Neural cell (in vitro differentiated cells): ENCODE results near the gene LARGE1. TPM values are rescaled to one million over a fixed set of nuclear protein-coding genes. Genes with fewer than 3 reads are reported as not detected.

Experiments
- H2AFZ ChIP-seq: fragments of 200-600, 300-800 bp; sonication (generic), shearing (Covaris generic); 2 replicates; pipeline ENCODE4 v1.6.0; 2014; ENCODE audit warnings: low read depth, mild to moderate bottlenecking, antibody characterized with exemption, low read length, moderate library complexity
- H3F3A ChIP-seq: fragments of 200-600 bp; shearing (Covaris generic); 2 replicates; pipeline ENCODE4 v1.6.1; 2016; ENCODE audit warnings: mild to moderate bottlenecking, moderate library complexity, mixed read lengths, antibody characterized with exemption, low read length; ENCODE audit not compliant: insufficient read depth, poor library complexity, severe bottlenecking
- H3K27ac ChIP-seq: fragments of 200-600, 300-800 bp; sonication (generic), shearing (Covaris generic); 2 replicates; pipeline ENCODE4 v1.5.1; 2014; ENCODE audit warnings: mild to moderate bottlenecking, low read length, moderate library complexity
- H3K27me3 ChIP-seq: fragments of 300-800, 200-600 bp; sonication (generic), shearing (Covaris generic); 2 replicates; pipeline ENCODE4 v1.6.0; 2014; ENCODE audit warnings: mild to moderate bottlenecking, low read depth, low read length, moderate library complexity; ENCODE audit not compliant: insufficient read depth
- H3K36me3 ChIP-seq: fragments of 300-800, 200-600 bp; sonication (generic), shearing (Covaris generic); 2 replicates; pipeline ENCODE4 v1.5.1; 2014; ENCODE audit warnings: mild to moderate bottlenecking, antibody characterized with exemption, low read length, moderate library complexity; ENCODE audit not compliant: insufficient read depth
- H3K4me2 ChIP-seq: fragments of 300-800, 200-600 bp; sonication (generic), shearing (Covaris generic); 2 replicates; pipeline ENCODE4 v1.6.0; 2014; ENCODE audit warnings: mild to moderate bottlenecking, low read length
- H3K4me3 ChIP-seq: fragments of 300-800, 200-600 bp; sonication (generic), shearing (Covaris generic); 2 replicates; pipeline ENCODE4 v1.5.1; 2014; ENCODE audit warnings: mild to moderate bottlenecking, low read length, moderate library complexity
- H3K79me2 ChIP-seq: fragments of 200-600 bp; shearing (Covaris generic); replicated peaks from 2 replicates; pipeline ENCODE4 v1.6.0; 2014; ENCODE audit warnings: mild to moderate bottlenecking, low read length, moderate library complexity; ENCODE audit not compliant: insufficient read depth
- H3K9ac ChIP-seq: fragments of 300-800, 200-600 bp; sonication (generic), shearing (Covaris generic); 2 replicates; pipeline ENCODE4 v1.6.1; 2016; ENCODE audit warnings: mild to moderate bottlenecking, low read length, mixed read lengths
- H3K9me2 ChIP-seq: fragments of 200-600 bp; shearing (Covaris generic); 2 replicates; pipeline ENCODE4 v1.6.1; 2016; ENCODE audit warnings: mild to moderate bottlenecking, low read length, mixed read lengths; ENCODE audit not compliant: insufficient read depth
- H3K9me3 ChIP-seq: fragments of 200-600, 300-800 bp; sonication (generic), shearing (Covaris generic); 2 replicates; pipeline ENCODE4 v1.6.1; 2016; ENCODE audit warnings: mild to moderate bottlenecking, mixed run types, low read length, moderate library complexity, mixed read lengths
- H4K20me1 ChIP-seq: fragments of 200-600 bp; shearing (Covaris generic); 2 replicates; pipeline ENCODE4 v1.6.1; 2016; ENCODE audit warnings: mild to moderate bottlenecking, mixed run types; ENCODE audit not compliant: insufficient read depth
- CTCF ChIP-seq: fragments of 450-650 bp; IDR thresholded peaks from 2 replicates; pipeline ENCODE4 v1.5.1; 2014; ENCODE audit warnings: antibody characterized with exemption, mild to moderate bottlenecking, moderate library complexity; ENCODE audit not compliant: poor library complexity, severe bottlenecking
- EP300 ChIP-seq: fragments of 450-650 bp; conservative IDR thresholded peaks from 2 replicates; pipeline ENCODE4 v1.6.1; 2014; ENCODE audit warnings: antibody characterized with exemption, mild to moderate bottlenecking, moderate library complexity; ENCODE audit not compliant: poor library complexity, severe bottlenecking
- EZH2 ChIP-seq: fragments of 200-600, 300-800 bp; shearing (Covaris generic), sonication (generic); IDR thresholded peaks from 2 replicates; pipeline ENCODE4 v1.6.1; 2014; ENCODE audit warnings: antibody characterized with exemption, low read length, borderline replicate concordance, mild to moderate bottlenecking; ENCODE audit not compliant: insufficient read depth, poor library complexity, severe bottlenecking
- MXI1 ChIP-seq: fragments of 450-650 bp; conservative IDR thresholded peaks from 2 replicates; pipeline ENCODE4 v1.6.1; 2014; ENCODE audit warnings: antibody characterized with exemption, mild to moderate bottlenecking; ENCODE audit not compliant: poor library complexity, severe bottlenecking
- POLR2AphosphoS5 ChIP-seq: IDR thresholded peaks from 2 replicates; pipeline ENCODE4 v1.6.1; 2012
- RAD21 ChIP-seq: fragments of 450-650 bp; conservative IDR thresholded peaks from 2 replicates; pipeline ENCODE4 v1.6.1; 2014; ENCODE audit warnings: antibody characterized with exemption, mild to moderate bottlenecking, moderate library complexity
- REST ChIP-seq: IDR thresholded peaks from 2 replicates; pipeline ENCODE4 v1.6.1; 2012; ENCODE audit warnings: borderline replicate concordance
- SMC3 ChIP-seq: fragments of 450-650 bp; conservative IDR thresholded peaks from 2 replicates; pipeline ENCODE4 v1.6.1; 2014; ENCODE audit warnings: antibody characterized with exemption, mild to moderate bottlenecking, moderate library complexity; ENCODE audit not compliant: poor library complexity
- TAF1 ChIP-seq: IDR thresholded peaks from 2 replicates; pipeline ENCODE4 v1.6.1; 2012; ENCODE audit warnings: low read depth
- polyA plus RNA-seq: library from polyadenylated mRNA; depleted of rRNA; stranded (reverse); fragments of >200 nt; gene quantifications from 2 replicates; pipeline ENCODE4 v1.2.3, GENCODE V29; 2014

LARGE1 gene
- polyA plus RNA-seq, 1 donor from 2014 or later = 27.5 TPM

- no peak for TF ChIP-seq POLR2AphosphoS5
- TF ChIP-seq TAF1 = no peak
- TF ChIP-seq SMC3 = no peak
- no peak for TF ChIP-seq EP300
- no peak for TF ChIP-seq MXI1
- no peak for TF ChIP-seq RAD21
- TF ChIP-seq CTCF = no peak
- no peak for TF ChIP-seq EZH2
- TF ChIP-seq REST = no peak
- H2AFZ ChIP-seq = no peak overlapping the region
- no peaks in the 10 kb centered on the region for H3K9me3 ChIP-seq
- no peak overlapping the region for H3K4me3 ChIP-seq
- no peak overlapping the region for H3K4me2 ChIP-seq
- H3K9me2 ChIP-seq = no peaks in the 10 kb centered on the region
- H3K27me3 ChIP-seq = no peaks in the 10 kb centered on the region
- H3F3A ChIP-seq = no peaks in the 10 kb centered on the region
- no peaks in the 10 kb centered on the region for H4K20me1 ChIP-seq
- H3K79me2 ChIP-seq = peaks cover 4% of the 10 kb centered on the region
- no peaks in the 10 kb centered on the region for H3K36me3 ChIP-seq
- no peak overlapping the region for H3K9ac ChIP-seq
- H3K27ac ChIP-seq = no peak overlapping the region
Observed at GRCh38 chr22:33909075-33909458, 11.2 kb downstream of the LARGE1 start.

GRCh38 chr22:33908171-33909074 lies 11.9 kb downstream of the LARGE1 start:
- Histone ChIP-seq H3K9me3 (no peaks in the 10 kb centered on the region), H3K36me3 (no peaks in the 10 kb centered on the region), H3K27me3 (no peaks in the 10 kb centered on the region), H2AFZ (no peak overlapping the region), H4K20me1 (no peaks in the 10 kb centered on the region), H3K4me2 (no peak overlapping the region), H3K4me3 (no peak overlapping the region), H3K9me2 (no peaks in the 10 kb centered on the region), H3K79me2 (peaks cover 4% of the 10 kb centered on the region), H3K27ac (no peak overlapping the region), H3K9ac (no peak overlapping the region), H3F3A (no peaks in the 10 kb centered on the region)
- no peak for TF ChIP-seq MXI1
